Stomach (tissue), 9 donors: ENCODE measurements around the gene EEFSEC. TPM values are rescaled to one million over a fixed set of nuclear protein-coding genes. Genes with fewer than 3 reads are reported as not detected.

Experiments used
- DNase-seq, 2 donors: peaks; one replicate each; pipeline versions ENCODE4 v3.0.0 to v3.0.0-alpha.2; 2013 to 2019
- H3K27ac ChIP-seq, 5 donors: fragments of 200-600 bp in 4 of 5; sonication (generic) in 4 of 5; one replicate each; pipeline ENCODE4 v1.5.1; 2013 to 2019; ENCODE audit warnings: mild to moderate bottlenecking in 1 of 5, moderate library complexity in 1 of 5
- H3K27me3 ChIP-seq, 3 donors: fragments of 200-600 bp; sonication (generic); one replicate each; pipeline ENCODE4 v1.5.1; 2017 to 2019; ENCODE audit warnings: mixed run types in 1 of 3
- H3K36me3 ChIP-seq, 4 donors: fragments of 200-600 bp; sonication (generic); 1 replicate in 3 of 4; 2 replicates in 1 of 4; pipeline ENCODE4 v1.5.1; 2016 to 2019
- H3K4me1 ChIP-seq, 4 donors: fragments of 200-600 bp; sonication (generic); one replicate each; pipeline ENCODE4 v1.5.1; 2016 to 2019
- H3K4me3 ChIP-seq, 4 donors: fragments of 200-600 bp; sonication (generic) in 3 of 4; one replicate each; pipeline ENCODE4 v1.5.1; 2016 to 2019; ENCODE audit warnings: mild to moderate bottlenecking in 1 of 4
- H3K9me3 ChIP-seq, 4 donors: fragments of 200-600 bp; sonication (generic); one replicate each; pipeline ENCODE4 v1.5.1; 2016 to 2019
- EP300 ChIP-seq: sonication (generic); formaldehyde crosslinking; IDR thresholded peaks from one replicate; pipeline ENCODE4 v1.6.1; 2017; ENCODE audit warnings: antibody characterized with exemption
- POLR2A ChIP-seq, 4 donors: fragments of 450-650 bp; IDR thresholded peaks; one replicate each; pipeline ENCODE4 v1.6.1; 2016; ENCODE audit warnings: antibody characterized with exemption in 4 of 4, control low read depth in 2 of 4, mild to moderate bottlenecking in 1 of 4, moderate library complexity in 1 of 4
- POLR2AphosphoS5 ChIP-seq, 3 donors: sonication (generic); formaldehyde crosslinking; IDR thresholded peaks; one replicate each; pipeline ENCODE4 v1.6.1; 2016; ENCODE audit warnings: antibody characterized with exemption in 3 of 3
- WGBS, 5 donors: extraction: QIAGEN DNeasy Blood & Tissue Kit in 3 of 5; methylation state at CpG; one replicate each; pipeline versions ENCODE4 v1.1.5 to v1.1.7; 2013 to 2018; 5-methylcytosine and 5-hydroxymethylcytosine counted together
- intact Hi-C: fragments of 100-400 bp; cut with DNase I; formaldehyde crosslinking; loops from one replicate; pipeline ENCODE4 v1.15.1; 2023; ENCODE audit warnings: low total_unique reads
- polyA plus RNA-seq, 3 donors: library from polyadenylated mRNA; stranded (reverse); fragments of 200-250 nt; gene quantifications; one replicate each; pipeline ENCODE4 v1.2.3, GENCODE V29; 2013
- total RNA-seq, 5 donors: library from RNA; depleted of rRNA; stranded (reverse); fragments of >200 nt; gene quantifications; one replicate each; pipeline versions ENCODE4 v1.1.0 to v1.2.3, GENCODE V29; 2014 to 2016
- TF ChIP-seq, protein P1 (sequence below), 7 experiments: fragments of 450-650 bp in 4 of 7; fragments of 200-600 bp in 3 of 7; sonication (generic) in 3 of 7; IDR thresholded peaks; one replicate each; pipeline ENCODE4 v1.5.1; 2016 to 2019; ENCODE audit warnings: antibody characterized with exemption in 7 of 7, control low read depth in 2 of 7, mild to moderate bottlenecking in 1 of 7
- donor health status: healthy with polysubstance abuse.
- donor health status: Bipolar disorder and iron deficiency.
- donor health status: healthy.

Gene EEFSEC
- total and polyA plus RNA-seq, 8 donors: 5.0 to 39.1 (median 13.2) TPM

DNA sequence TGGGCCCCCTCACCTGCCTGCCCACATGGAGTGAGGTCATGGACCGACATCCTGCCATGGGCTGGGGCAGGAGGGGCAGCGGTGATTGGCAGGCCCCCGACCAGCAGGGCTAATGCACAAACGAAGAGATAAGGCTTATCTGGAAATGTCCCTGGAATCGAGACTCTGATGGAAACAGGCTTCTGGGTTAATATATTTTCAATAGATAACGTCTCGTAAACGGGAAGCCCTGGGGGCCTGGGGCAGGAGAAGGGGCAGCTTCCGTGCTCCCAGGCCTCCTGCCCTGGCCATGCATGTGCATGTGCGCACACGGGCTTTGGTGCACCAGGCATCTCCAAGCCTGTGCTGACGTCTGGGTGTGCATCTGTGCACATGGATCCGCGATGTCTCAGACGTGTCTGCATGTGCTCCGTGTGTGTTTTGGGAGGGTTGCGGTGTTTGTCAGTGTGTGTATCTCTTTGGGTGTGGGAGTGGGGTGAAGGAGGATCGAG is 258.3 kb downstream of the EEFSEC start:
- H3K4me3 ChIP-seq: no peak overlapping the region
- no peaks in the 10 kb centered on the region for H3K9me3 ChIP-seq
- peaks cover 0 to 17% (median 10%) of the 10 kb centered on the region in 4 donors for H3K36me3 ChIP-seq
- H3K27ac ChIP-seq: no peak overlapping the region
- H3K4me1 ChIP-seq: peaks cover 0 to 9% (median 3%) of the 10 kb centered on the region in 4 donors
- intact Hi-C loops: no loop called here
- WGBS, 5 donors: 42 to 65% (median 61%) methylated on average over 18 of the region's 18 CpGs
- H3K27me3 ChIP-seq: no peaks in the 10 kb centered on the region
- TF ChIP-seq EP300: no peak
- TF ChIP-seq, protein P1, sequence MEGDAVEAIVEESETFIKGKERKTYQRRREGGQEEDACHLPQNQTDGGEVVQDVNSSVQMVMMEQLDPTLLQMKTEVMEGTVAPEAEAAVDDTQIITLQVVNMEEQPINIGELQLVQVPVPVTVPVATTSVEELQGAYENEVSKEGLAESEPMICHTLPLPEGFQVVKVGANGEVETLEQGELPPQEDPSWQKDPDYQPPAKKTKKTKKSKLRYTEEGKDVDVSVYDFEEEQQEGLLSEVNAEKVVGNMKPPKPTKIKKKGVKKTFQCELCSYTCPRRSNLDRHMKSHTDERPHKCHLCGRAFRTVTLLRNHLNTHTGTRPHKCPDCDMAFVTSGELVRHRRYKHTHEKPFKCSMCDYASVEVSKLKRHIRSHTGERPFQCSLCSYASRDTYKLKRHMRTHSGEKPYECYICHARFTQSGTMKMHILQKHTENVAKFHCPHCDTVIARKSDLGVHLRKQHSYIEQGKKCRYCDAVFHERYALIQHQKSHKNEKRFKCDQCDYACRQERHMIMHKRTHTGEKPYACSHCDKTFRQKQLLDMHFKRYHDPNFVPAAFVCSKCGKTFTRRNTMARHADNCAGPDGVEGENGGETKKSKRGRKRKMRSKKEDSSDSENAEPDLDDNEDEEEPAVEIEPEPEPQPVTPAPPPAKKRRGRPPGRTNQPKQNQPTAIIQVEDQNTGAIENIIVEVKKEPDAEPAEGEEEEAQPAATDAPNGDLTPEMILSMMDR (IDR thresholded peaks at IDR 0.05): no peak
- TF ChIP-seq POLR2AphosphoS5 (IDR thresholded peaks at IDR 0.05): no peak
- no peak for TF ChIP-seq POLR2A (IDR thresholded peaks at IDR 0.05)
- DNase-seq: peak in 1 of 2 donors; percentile 26

GRCh38 chr3:128412180-128413002 is 259.1 kb downstream of the EEFSEC start:
- no peak for DNase-seq
- H3K27ac ChIP-seq: no peak overlapping the region
- peaks cover 0 to 17% (median 10%) of the 10 kb centered on the region in 4 donors for H3K36me3 ChIP-seq
- WGBS, 5 donors: 82 to 96% (median 91%) methylated on average over 15 of the region's 15 CpGs
- TF ChIP-seq, protein P1 (IDR thresholded peaks at IDR 0.05): no peak
- no peak for TF ChIP-seq EP300
- no peak for TF ChIP-seq POLR2AphosphoS5 (IDR thresholded peaks at IDR 0.05)
- no peak for TF ChIP-seq POLR2A (IDR thresholded peaks at IDR 0.05)
- peaks cover 0 to 9% (median 3%) of the 10 kb centered on the region in 4 donors for H3K4me1 ChIP-seq
- no peak overlapping the region for H3K4me3 ChIP-seq
- intact Hi-C loops: no loop called here
- no peaks in the 10 kb centered on the region for H3K9me3 ChIP-seq
- no peaks in the 10 kb centered on the region for H3K27me3 ChIP-seq

DNA sequence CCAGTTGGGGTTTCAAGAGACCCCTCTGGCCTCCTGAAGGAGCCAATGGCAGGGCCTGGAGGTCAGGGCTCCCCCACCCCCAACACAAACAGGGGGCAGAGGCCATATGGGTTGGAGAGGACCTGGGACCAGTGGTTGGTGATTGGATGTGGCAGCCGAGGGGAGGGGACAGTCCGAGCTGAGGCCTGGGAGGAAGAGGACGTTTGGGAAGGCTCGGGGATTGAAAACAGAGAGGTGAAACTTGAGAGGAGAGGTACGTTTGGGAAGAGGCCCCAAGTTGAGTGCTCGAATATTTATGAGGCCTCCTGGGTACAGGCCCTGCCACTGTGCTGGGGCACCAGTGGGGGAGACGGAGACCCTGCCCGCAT is 259.7 kb downstream of the EEFSEC start:
- 79 to 91% (median 88%) methylated on average over 7 to 8 of the region's 8 CpGs for WGBS, 5 donors
- no peak for DNase-seq
- Histone ChIP-seq H3K9me3 (no peaks in the 10 kb centered on the region), H3K27ac (no peak overlapping the region), H3K4me1 (peaks cover 0 to 9% (median 3%) of the 10 kb centered on the region in 4 donors), H3K36me3 (peaks cover 0 to 14% (median 8%) of the 10 kb centered on the region in 4 donors), H3K4me3 (no peak overlapping the region), H3K27me3 (no peaks in the 10 kb centered on the region)
- TF ChIP-seq EP300: no peak
- TF ChIP-seq POLR2A (IDR thresholded peaks at IDR 0.05): no peak
- TF ChIP-seq POLR2AphosphoS5 (IDR thresholded peaks at IDR 0.05): no peak
- TF ChIP-seq, protein P1 (IDR thresholded peaks at IDR 0.05): no peak
- intact Hi-C loops: no loop called here

DNA sequence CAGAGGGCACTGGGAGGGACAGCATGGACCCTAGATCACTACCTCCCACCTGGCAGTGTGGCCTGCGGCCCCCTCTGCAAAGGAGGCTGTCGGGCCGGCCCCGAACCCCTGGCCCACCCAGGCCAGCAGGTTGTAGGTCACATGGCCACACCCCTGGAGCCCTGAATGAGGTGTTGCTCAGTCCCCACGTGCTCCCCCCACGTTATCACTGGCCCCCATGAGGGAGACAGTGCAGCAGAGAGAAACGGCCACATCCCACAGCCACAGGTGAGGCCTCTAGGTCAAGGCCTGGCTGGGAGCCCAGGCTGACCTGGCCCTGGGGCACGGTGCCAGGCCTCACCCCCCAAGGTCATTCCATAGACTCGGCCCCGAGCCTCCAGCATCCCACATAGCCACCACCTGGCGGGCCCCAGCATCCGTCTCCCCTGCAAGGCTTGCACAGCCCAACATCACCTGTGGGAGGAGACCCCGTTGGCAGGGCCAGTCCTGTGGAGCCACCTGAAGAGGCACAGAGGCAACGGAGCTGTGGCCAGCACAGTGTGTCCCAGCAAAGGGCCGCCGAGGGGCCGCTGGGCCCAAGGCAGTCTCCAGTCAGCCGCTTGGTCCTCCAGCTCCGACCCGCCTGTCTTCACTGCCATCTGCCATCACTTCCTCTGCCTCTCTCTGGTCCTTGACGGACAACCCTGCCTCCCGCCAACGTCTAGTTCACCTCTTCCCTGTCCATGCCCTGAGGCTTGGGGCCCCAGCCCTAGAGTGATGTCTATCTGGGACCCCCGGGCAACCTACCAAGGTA is 260.3 kb downstream of the EEFSEC start:
- TF ChIP-seq, protein P1 (IDR thresholded peaks at IDR 0.05): no peak
- TF ChIP-seq POLR2AphosphoS5 (IDR thresholded peaks at IDR 0.05) (no peak), POLR2A (IDR thresholded peaks at IDR 0.05) (no peak), EP300 (no peak)
- H3K27me3 ChIP-seq: no peaks in the 10 kb centered on the region
- peaks cover 0 to 9% (median 3%) of the 10 kb centered on the region in 4 donors for H3K4me1 ChIP-seq
- peaks cover 0 to 3% (median under 1%) of the 10 kb centered on the region in 4 donors for H3K9me3 ChIP-seq
- H3K27ac ChIP-seq: no peak overlapping the region
- 85 to 95% (median 88%) methylated on average over 17 to 24 of the region's 24 CpGs for WGBS, 5 donors
- peaks cover 0 to 7% (median 1%) of the 10 kb centered on the region in 4 donors for H3K36me3 ChIP-seq
- intact Hi-C loops: no loop called here
- H3K4me3 ChIP-seq: no peak overlapping the region
- DNase-seq: no peak
